Skin of body (tissue), 2 donors: ENCODE data around the gene PHLPP1. TPM values are rescaled to one million over a fixed set of nuclear protein-coding genes. Genes with fewer than 3 reads are reported as not detected.

Experiments used
- DNase-seq: peaks from one replicate; lab custom pipeline; 2025; lab: John Stamatoyannopoulos, UW
- total RNA-seq: library from RNA; depleted of rRNA; stranded (reverse); fragments of >200 nt; gene quantifications from one replicate; pipeline ENCODE4 v1.2.3, GENCODE V29; 2014

Gene PHLPP1
- total RNA-seq, 1 donor from 2014 or later, result 15.6 TPM

GRCh38 chr18:62935994-62936393, 220.7 kb downstream of the PHLPP1 start:
- no peak for DNase-seq

GRCh38 chr18:62937065-62937464, 221.7 kb downstream of the PHLPP1 start:
- no peak for DNase-seq

GRCh38 chr18:62938006-62938405, 222.7 kb downstream of the PHLPP1 start:
- DNase-seq, result no peak

GRCh38 chr18:62938487-62938886, 223.1 kb downstream of the PHLPP1 start:
- DNase-seq, result no peak

- peak; percentile 10 for DNase-seq
Measured at GRCh38 chr18:62939433-62939832, 224.1 kb downstream of the PHLPP1 start.

- no peak for DNase-seq
Measured at GRCh38 chr18:62939926-62940325, 224.6 kb downstream of the PHLPP1 start.

GRCh38 chr18:62942578-62942977, 227.2 kb downstream of the PHLPP1 start:
- DNase-seq, result no peak

DNA sequence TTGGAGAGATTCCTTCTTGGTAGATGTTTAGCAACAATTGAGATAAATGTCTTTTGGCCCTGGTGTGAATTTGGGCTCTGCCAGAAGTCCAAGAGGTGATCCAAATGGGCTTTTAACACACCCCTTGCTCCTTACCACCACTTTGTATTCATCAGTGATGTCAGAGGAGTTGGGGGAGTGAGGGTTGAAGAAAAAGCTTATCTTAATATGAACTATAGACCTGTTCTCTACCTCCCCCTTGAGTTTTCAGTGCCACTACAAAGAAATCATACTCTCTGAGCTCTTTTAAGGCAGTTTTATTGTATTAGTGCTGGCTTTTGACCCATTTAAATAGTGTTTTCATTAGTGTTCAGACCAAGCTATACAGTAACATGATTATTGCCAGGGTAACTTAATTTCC, 229.1 kb downstream of the PHLPP1 start:
- DNase-seq, result no peak

- no peak for DNase-seq
Measured at GRCh38 chr18:62948788-62949187, 233.4 kb downstream of the PHLPP1 start.

DNA sequence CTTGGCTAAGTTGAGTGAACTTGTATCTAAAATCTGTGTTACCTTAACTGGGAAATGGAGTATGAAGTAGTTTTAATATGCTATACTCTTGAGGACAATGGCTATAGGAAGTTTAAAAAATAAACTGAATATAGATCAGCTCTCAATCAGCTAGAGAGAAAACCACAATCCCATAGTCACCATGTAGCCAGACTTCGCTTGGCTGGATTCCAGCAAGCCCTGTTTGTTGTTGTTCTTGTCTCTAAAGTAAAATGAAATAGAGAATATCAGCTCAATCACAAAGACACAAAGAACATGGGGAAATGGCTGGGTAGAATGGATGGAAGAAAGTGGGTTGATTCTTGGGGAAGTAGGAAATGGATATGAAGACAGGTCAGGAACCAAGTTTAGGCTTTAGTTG, 234.9 kb downstream of the PHLPP1 start:
- DNase-seq, result no peak

- DNase-seq, result no peak
Measured at GRCh38 chr18:62952807-62953206, 237.5 kb downstream of the PHLPP1 start.

DNA sequence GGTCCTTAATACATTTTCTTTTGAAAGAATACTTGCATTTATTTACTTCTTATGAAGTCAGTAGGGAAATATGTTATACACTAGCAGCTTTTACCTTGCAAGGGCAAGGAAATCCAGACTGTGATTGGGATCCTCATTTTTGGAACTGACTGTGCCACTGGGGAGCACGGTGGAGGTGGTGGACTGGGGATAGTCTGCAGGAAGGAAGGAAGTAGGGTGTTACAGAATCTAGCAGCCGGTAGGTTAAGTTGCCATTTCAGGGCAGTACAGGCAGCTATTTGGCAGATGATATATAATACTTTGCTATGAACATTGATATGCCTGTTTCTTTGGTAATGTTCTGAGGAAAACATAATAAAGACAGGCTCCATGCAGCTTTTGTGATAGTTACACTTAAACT, 238.3 kb downstream of the PHLPP1 start:
- DNase-seq, result no peak

GRCh38 chr18:62954366-62954765, 239.0 kb downstream of the PHLPP1 start:
- DNase-seq, result no peak

GRCh38 chr18:62957885-62958472, 242.6 kb downstream of the PHLPP1 start:
- no peak for DNase-seq

DNA sequence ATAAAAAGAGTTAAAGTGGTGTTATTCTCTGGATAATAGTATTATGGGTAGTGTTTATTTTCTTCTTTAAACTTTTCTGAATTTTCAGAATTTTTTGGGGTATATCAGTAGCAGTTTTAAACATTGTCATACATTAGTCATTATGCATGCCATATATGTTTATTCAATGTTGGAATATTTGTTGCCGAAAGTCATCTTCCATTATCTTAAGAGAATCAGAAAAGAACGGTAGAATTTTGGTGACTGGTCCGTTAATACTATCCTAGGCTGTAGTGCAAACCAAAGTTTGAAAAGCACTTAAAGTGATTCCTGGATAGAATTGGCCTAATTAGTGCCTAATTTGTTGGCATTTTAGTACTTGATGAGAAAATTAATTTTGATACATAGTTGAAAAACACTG, 244.1 kb downstream of the PHLPP1 start:
- no peak for DNase-seq

- no peak for DNase-seq
Measured at GRCh38 chr18:62963507-62963906, 248.2 kb downstream of the PHLPP1 start.

DNA sequence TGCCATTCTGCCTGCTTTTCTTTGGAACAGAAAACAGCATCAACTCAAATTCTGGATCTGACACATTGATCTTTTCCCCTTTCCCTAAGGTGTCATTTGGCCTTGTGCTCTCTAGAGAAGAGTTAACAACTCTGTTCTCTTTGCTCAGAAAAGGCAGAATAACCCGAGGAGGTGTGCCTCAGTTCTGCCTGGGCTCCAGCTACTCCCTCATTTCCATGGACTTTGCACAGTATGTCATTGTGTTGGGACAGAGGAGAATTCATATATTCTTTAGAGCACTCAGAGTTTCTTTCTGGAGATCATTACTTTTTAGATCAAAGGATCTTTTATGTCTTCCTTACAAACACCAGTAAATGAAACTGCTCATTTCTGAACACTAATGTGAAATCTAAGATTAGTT, 249.1 kb downstream of the PHLPP1 start:
- DNase-seq, result no peak

DNA sequence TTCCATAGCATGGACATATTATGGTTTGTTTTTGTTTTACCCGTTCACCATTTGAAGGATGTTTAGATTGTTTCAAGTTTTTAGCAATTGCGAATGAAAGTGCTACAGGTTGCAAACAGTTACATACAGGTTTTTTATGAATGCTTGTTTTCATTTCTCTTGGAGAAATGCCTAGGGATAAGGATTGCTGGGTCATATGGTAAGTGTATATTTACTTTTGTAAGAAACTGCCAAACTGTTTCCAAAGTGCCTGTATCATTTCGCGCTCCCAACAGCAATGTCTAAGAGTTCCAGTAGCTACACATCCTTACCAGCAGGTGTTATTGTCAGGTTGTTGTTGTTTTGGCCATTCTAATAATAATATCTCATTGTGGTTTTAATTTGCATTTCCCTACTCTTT, 251.7 kb downstream of the PHLPP1 start:
- no peak for DNase-seq

DNA sequence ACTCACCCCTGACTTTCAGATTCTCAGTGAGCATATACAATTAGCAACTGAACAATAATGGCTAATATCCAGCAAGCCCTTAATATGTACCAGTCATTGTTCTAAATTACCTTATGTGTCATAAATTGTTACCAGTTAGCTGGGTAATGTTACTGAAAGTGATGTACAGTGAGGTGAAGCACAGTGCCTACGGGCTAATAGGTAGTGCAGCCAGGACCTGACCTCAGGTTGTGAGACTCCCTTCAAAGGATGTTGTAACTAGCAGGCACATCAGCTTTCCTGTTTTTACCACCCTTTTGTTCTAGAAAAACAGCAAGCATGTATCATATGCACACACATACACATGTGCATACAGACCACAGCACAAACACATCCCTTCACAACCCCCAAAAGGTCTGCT, 258.3 kb downstream of the PHLPP1 start:
- no peak for DNase-seq

DNA sequence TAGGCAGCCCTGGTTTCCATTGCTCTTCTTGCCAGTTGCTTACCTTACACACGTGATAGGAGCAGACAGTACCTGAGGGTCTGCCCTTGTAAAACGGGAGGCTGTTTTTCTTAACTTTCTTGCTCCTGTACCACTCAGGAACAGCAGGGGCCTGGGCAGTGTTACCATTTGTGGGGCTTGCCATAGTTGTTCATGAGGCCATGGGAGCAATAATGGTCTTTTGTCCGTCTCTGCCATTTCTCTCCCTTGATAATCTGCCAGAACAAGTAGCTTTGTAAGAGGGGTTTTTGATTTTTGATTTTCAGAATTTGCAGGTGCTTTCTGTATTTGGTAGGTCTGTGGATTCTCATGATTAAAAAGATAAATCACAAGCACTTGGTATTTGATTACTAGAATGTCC, 259.0 kb downstream of the PHLPP1 start:
- no peak for DNase-seq

DNA sequence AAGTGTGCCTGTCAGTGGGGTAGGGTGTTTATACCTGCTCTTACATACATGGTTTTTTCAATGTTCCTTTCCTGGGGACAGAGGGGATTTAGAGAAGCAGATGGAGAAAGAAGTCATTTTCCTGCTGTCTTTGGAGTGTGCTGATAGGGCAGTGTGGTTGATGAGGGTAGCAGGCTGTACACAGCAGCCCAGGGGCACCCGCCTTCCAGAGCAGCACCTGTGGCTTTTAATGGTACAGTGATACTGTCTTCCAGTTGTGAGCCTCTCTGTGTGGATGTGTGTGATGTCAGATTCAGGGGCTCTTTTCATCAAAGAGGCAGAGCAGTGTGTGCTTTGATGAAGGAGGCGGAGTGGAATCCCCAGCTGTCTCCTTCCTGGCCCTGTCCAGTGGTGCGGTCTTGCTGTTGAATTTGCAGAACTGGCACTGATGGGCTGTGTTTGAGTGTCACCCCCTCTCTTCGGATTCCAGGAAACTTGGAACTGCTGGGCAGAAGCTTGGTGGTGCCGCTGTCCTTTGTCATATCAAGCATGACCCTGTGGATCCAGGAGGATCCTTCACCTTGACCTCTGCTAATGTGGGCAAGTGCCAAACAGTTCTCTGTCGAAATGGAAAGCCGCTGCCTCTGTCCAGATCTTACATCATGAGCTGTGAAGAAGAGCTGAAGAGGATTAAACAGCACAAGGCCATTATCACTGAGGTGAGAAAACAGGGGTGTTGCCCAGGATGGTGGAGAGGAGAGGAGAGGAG, 259.8 kb downstream of the PHLPP1 start:
- DNase-seq, result no peak

DNA sequence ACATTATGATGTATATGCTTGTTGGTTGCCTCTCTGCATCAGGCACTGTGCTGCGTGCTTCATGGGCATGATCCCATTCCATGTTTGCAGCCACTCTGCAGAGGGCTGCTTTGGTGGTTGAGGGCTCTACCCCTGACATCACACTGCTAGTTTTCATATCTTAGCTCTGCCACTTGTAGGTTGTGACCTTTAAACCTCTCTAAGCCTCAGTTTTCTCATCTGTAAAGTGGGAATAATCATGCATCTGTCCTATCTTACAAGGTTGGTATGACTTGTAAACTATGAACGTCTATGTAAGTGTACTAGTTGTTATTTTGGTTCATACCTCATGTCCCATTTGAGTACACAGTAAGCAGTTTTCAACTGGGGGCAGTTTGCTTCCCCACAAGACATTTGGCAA, 260.4 kb downstream of the PHLPP1 start:
- no peak for DNase-seq

GRCh38 chr18:62976227-62976626, 260.9 kb downstream of the PHLPP1 start:
- no peak for DNase-seq
